Transverse colon (tissue), 3 donors: ENCODE measurements around the gene ZNF682.

ENCODE experiments used
- CTCF ChIP-seq, 5 experiments: fragments of 200-600 bp in 3 of 5; fragments of 450-650 bp in 2 of 5; sonication (generic) in 3 of 5; IDR thresholded peaks; 1 replicate in 2 of 5; 2 replicates in 3 of 5; pipeline ENCODE4 v1.5.1; 2016 to 2017; ENCODE audit warnings: antibody characterized with exemption in 5 of 5, inconsistent platforms in 3 of 5, mild to moderate bottlenecking in 2 of 5, moderate library complexity in 1 of 5
- POLR2A ChIP-seq: fragments of 450-650 bp; IDR thresholded peaks from one replicate; pipeline ENCODE4 v1.6.1; 2016; ENCODE audit warnings: antibody characterized with exemption, mild to moderate bottlenecking, moderate library complexity

GRCh38 chr19:19997656-19998268 lies 41.5 kb downstream of the ZNF682 start:
- TF ChIP-seq POLR2A (no peak), CTCF (IDR thresholded peaks at IDR 0.05) (peak; percentile 42 to 75 (median 59))
